Parathyroid adenoma (tissue), 2 donors: ENCODE data around the gene JAK1.

Experiments
- H2AFZ ChIP-seq: fragments of 300-600 bp; sonication (generic); one replicate; pipeline ENCODE4 v1.7.0; 2017; ENCODE audit warnings: antibody characterized with exemption, mild to moderate bottlenecking
- H3K27ac ChIP-seq: fragments of 300-600 bp; sonication (generic); one replicate; pipeline ENCODE4 v1.7.0; 2017
- H3K27me3 ChIP-seq: fragments of 300-600 bp; sonication (generic); one replicate; pipeline ENCODE4 v1.7.0; 2017; ENCODE audit warnings: low read length; ENCODE audit not compliant: control insufficient read depth, insufficient read depth
- H3K36me3 ChIP-seq: fragments of 300-600 bp; sonication (generic); one replicate; pipeline ENCODE4 v1.7.0; 2017; ENCODE audit warnings: low read length; ENCODE audit not compliant: control insufficient read depth, insufficient read depth
- H3K4me1 ChIP-seq: fragments of 300-600 bp; sonication (generic); one replicate; pipeline ENCODE4 v1.7.0; 2017; ENCODE audit warnings: control low read depth
- H3K4me2 ChIP-seq: fragments of 300-600 bp; sonication (generic); one replicate; pipeline ENCODE4 v1.7.0; 2017; ENCODE audit warnings: low read length
- H3K4me3 ChIP-seq: fragments of 300-600 bp; sonication (generic); one replicate; pipeline ENCODE4 v1.7.0; 2017; ENCODE audit warnings: low read depth, low read length
- H3K79me2 ChIP-seq: fragments of 300-600 bp; sonication (generic); one replicate; pipeline ENCODE4 v1.7.0; 2017; ENCODE audit warnings: control low read depth
- H3K9ac ChIP-seq: fragments of 300-600 bp; sonication (generic); one replicate; pipeline ENCODE4 v1.7.0; 2017; ENCODE audit warnings: mild to moderate bottlenecking
- H3K9me3 ChIP-seq: fragments of 300-600 bp; sonication (generic); one replicate; pipeline ENCODE4 v1.7.0; 2017; ENCODE audit warnings: low read length; ENCODE audit not compliant: control insufficient read depth
- TF ChIP-seq, protein P1 (sequence below): fragments of 300-600 bp; sonication (generic); IDR thresholded peaks from one replicate; pipeline ENCODE4 v1.7.0; 2017; ENCODE audit warnings: antibody characterized with exemption, mild to moderate bottlenecking
- donor health status: primary hyperparathyroidism.

Gene JAK1

DNA sequence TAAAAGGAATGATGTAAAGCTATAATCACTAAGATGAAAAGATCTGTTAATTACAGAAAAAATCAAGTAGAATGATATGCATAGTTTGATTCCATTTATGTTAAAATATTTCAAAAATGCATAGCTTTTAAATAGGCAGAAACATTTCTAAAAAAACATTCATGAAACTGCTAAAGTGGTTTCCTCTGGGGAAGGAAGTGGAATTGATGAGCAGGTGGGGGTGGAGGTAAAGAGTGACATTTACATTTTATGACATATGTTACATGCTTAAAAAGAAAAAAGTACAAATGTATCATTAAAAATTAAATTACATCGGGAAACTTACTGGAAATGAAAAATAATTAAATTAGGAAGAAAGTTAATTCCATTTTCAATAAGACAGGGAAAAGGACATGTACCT lies 42.8 kb upstream of the JAK1 start:
- no peak overlapping the region for H3K27ac ChIP-seq

DNA sequence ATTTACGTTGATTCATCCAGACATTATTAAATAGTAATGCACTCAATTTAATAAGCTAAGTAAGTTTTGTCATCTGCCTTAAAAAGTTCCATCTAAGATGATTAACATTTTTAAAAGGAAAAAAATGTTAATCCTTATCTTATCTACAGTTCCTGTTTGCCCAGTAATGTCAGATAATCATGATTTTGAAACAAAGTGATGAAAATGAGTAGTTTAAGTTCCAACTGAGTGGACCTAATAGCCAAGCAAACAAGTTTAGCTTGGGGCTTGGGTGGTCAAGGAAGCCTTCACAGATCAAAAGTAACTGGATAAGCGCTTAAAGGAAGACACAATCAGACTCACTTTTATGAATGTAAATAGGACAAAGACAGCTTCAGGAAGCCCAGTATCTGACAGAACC lies 40.5 kb upstream of the JAK1 start:
- no peak overlapping the region for H2AFZ ChIP-seq
- no peak overlapping the region for H3K4me2 ChIP-seq
- no peaks in the 10 kb centered on the region for H3K36me3 ChIP-seq
- H3K27me3 ChIP-seq, result no peaks in the 10 kb centered on the region
- H3K9ac ChIP-seq, result no peak overlapping the region
- no peaks in the 10 kb centered on the region for H3K4me1 ChIP-seq
- H3K27ac ChIP-seq, result no peak overlapping the region
- H3K4me3 ChIP-seq, result no peak overlapping the region
- H3K9me3 ChIP-seq, result no peaks in the 10 kb centered on the region
- TF ChIP-seq, protein P1, sequence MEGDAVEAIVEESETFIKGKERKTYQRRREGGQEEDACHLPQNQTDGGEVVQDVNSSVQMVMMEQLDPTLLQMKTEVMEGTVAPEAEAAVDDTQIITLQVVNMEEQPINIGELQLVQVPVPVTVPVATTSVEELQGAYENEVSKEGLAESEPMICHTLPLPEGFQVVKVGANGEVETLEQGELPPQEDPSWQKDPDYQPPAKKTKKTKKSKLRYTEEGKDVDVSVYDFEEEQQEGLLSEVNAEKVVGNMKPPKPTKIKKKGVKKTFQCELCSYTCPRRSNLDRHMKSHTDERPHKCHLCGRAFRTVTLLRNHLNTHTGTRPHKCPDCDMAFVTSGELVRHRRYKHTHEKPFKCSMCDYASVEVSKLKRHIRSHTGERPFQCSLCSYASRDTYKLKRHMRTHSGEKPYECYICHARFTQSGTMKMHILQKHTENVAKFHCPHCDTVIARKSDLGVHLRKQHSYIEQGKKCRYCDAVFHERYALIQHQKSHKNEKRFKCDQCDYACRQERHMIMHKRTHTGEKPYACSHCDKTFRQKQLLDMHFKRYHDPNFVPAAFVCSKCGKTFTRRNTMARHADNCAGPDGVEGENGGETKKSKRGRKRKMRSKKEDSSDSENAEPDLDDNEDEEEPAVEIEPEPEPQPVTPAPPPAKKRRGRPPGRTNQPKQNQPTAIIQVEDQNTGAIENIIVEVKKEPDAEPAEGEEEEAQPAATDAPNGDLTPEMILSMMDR, result no peak
- no peaks in the 10 kb centered on the region for H3K79me2 ChIP-seq

More for the DNA sequence above, 42.8 kb upstream of the JAK1 start:
- no peaks in the 10 kb centered on the region for H3K4me1 ChIP-seq
- no peak overlapping the region for H3K4me2 ChIP-seq
- no peak overlapping the region for H3K4me3 ChIP-seq
- no peaks in the 10 kb centered on the region for H3K27me3 ChIP-seq
- no peaks in the 10 kb centered on the region for H3K79me2 ChIP-seq
- TF ChIP-seq, protein P1, result no peak
- H3K36me3 ChIP-seq, result no peaks in the 10 kb centered on the region
- H2AFZ ChIP-seq, result no peak overlapping the region
- H3K9ac ChIP-seq, result no peak overlapping the region
- no peaks in the 10 kb centered on the region for H3K9me3 ChIP-seq

DNA sequence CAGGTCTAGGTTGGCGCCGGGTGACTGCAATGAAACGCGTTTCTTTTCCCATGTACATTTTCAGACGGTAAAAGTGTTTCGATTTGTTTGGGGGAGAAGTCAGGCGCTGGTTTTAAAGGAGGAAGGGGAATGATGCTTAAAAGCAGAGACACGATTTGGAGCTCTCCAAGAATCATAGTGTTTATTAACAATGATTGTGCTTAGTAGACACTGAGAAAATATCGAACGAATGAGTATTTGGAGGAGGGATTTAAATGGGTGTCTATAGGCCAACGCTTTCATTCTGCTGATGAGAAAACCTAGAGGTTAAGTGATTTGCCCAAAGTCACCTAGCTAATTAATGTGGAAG lies 36.9 kb upstream of the JAK1 start:
- H3K9ac ChIP-seq, result no peak overlapping the region
- TF ChIP-seq, protein P1, result no peak
- peak overlapping the region; percentile 47 for H3K4me2 ChIP-seq
- H3K36me3 ChIP-seq, result no peaks in the 10 kb centered on the region
- no peak overlapping the region for H2AFZ ChIP-seq
- peak overlapping the region; percentile 28 for H3K4me3 ChIP-seq
- H3K79me2 ChIP-seq, result no peaks in the 10 kb centered on the region
- no peaks in the 10 kb centered on the region for H3K27me3 ChIP-seq
- H3K9me3 ChIP-seq, result no peaks in the 10 kb centered on the region
- no peak overlapping the region for H3K27ac ChIP-seq
- H3K4me1 ChIP-seq, result no peaks in the 10 kb centered on the region

DNA sequence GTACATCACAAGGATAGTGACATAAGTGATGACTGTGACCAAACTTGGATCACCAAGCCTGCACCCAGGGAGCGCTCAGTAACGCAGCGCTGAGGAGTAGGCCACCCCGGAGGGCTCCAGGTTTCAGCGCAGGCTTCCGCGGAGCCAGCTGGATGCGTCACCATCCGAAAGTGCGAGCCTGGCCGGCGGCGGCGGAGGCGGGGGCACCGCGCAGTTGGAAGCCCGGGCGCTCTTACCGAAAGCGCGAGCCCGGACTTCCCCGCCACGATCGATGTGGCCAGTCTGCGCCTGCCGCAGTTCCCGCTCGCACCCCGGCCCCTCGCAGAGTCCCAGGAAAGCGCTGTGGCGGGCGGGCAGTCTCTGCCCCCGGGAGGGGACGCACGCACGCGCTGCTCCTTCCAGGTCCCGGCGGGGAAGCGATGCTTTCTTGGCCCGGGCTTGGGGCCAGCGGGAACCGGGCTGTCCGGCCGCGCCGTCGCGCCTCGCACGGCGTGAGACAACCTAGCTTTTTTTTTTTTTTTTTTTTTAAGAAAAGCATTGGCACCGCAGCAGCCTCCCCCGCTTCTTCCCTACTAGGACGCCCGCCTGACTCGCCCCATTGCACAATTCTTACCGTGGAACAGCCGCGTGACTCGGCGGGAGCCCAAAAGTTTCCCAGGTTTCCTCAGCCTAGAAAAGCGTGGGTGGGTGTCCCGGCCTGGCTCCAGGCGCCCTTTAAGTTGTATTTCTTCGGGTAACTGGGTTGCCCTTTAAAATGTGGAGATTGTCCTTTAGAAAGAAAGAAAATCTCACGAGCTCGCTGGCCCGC lies 36.4 kb upstream of the JAK1 start:
- TF ChIP-seq, protein P1, result no peak
- Histone ChIP-seq H3K36me3 (no peaks in the 10 kb centered on the region), H3K9ac (no peak overlapping the region), H3K27me3 (no peaks in the 10 kb centered on the region), H3K79me2 (no peaks in the 10 kb centered on the region), H3K9me3 (no peaks in the 10 kb centered on the region), H2AFZ (peak overlapping the region; percentile 56), H3K4me1 (no peaks in the 10 kb centered on the region), H3K4me3 (peak overlapping the region; percentile 28), H3K4me2 (peak overlapping the region; percentile 47), H3K27ac (peak overlapping the region; percentile 63)

DNA sequence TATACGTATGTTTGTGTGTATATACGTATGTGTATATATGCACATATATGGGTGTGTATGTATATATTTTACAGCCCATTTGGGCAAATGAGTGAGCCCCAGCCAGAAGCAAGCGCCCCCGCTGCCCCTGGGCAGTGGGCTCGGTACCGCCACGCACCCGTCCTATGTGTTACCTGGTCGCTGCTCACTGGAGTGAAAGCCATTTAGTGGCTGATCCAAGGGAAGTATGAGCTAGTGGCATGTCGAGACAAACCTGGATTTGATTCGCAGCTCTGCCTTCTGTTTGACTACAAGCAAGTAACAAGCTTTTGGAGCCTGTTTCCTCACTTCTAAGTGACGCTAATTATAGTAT lies 35.8 kb upstream of the JAK1 start:
- Histone ChIP-seq H3K4me1 (no peaks in the 10 kb centered on the region), H3K4me3 (peak overlapping the region; percentile 28), H3K4me2 (peak overlapping the region; percentile 47), H3K79me2 (no peaks in the 10 kb centered on the region), H3K9ac (no peak overlapping the region), H3K27ac (peak overlapping the region; percentile 63), H2AFZ (peak overlapping the region; percentile 56), H3K27me3 (no peaks in the 10 kb centered on the region), H3K9me3 (no peaks in the 10 kb centered on the region), H3K36me3 (no peaks in the 10 kb centered on the region)
- TF ChIP-seq, protein P1, result no peak
